Suppressor macrophage treated with lipopolysaccharide for 4 hours (primary cell): ENCODE data around the gene ABR.
"Not testable (repeated sequence)": the region's sequence is repeated elsewhere in the genome, so short reads cannot be mapped to it uniquely, and the experiment has no call there.

Experiments used
- DNase-seq: peaks from one replicate; pipeline ENCODE4 v3.0.0-alpha.2; 2020

The ABR gene

GRCh38 chr17:1069847-1070246, 109.9 kb downstream of the ABR start:
- no peak for DNase-seq

- DNase-seq = no peak
Measured at GRCh38 chr17:1068356-1068755, 111.4 kb downstream of the ABR start.

GRCh38 chr17:1067282-1067956, 112.4 kb downstream of the ABR start:
- DNase-seq = no peak

- not testable (repeated sequence) for DNase-seq
Measured at GRCh38 chr17:1065416-1065815, 114.4 kb downstream of the ABR start.

- peak; percentile 49 for DNase-seq
Measured at GRCh38 chr17:1060991-1061390, 118.8 kb downstream of the ABR start.

GRCh38 chr17:1059131-1059795, 120.5 kb downstream of the ABR start:
- DNase-seq = no peak

- DNase-seq = peak; percentile 81
Measured at GRCh38 chr17:1058423-1059130, 121.2 kb downstream of the ABR start.

GRCh38 chr17:1056761-1057160, 123.0 kb downstream of the ABR start:
- DNase-seq = no peak

GRCh38 chr17:1055751-1056645, 123.8 kb downstream of the ABR start:
- DNase-seq = peak; percentile 58

- no peak for DNase-seq
Measured at GRCh38 chr17:1055231-1055630, 124.5 kb downstream of the ABR start.

- no peak for DNase-seq
Measured at GRCh38 chr17:1054656-1055055, 125.1 kb downstream of the ABR start.

GRCh38 chr17:1053661-1054360, 126.0 kb downstream of the ABR start:
- DNase-seq = no peak

- DNase-seq = no peak
Measured at GRCh38 chr17:1050996-1051925, 128.5 kb downstream of the ABR start.

GRCh38 chr17:1050246-1050995, 129.4 kb downstream of the ABR start:
- DNase-seq = no peak

- DNase-seq = no peak
Measured at GRCh38 chr17:1049446-1050225, 130.1 kb downstream of the ABR start.

- DNase-seq = not testable (repeated sequence)
Measured at GRCh38 chr17:1048516-1049115, 131.2 kb downstream of the ABR start.

GRCh38 chr17:1047879-1048470, 131.8 kb downstream of the ABR start:
- no peak for DNase-seq

GRCh38 chr17:1047177-1047878, 132.5 kb downstream of the ABR start:
- no peak for DNase-seq
